Colonic mucosa (tissue), 4 donors: ENCODE data around the gene PPP3CA. TPM values are rescaled to one million over a fixed set of nuclear protein-coding genes. Genes with fewer than 3 reads are reported as not detected.

Source experiments
- DNase-seq: peaks from one replicate; pipeline ENCODE4 v3.0.0-alpha.2; 2020
- H3K27ac ChIP-seq: fragments of 200-600 bp; one replicate; pipeline ENCODE4 v1.8.0; 2021
- H3K27me3 ChIP-seq: fragments of 200-600 bp; one replicate; pipeline ENCODE4 v1.8.0; 2021
- H3K36me3 ChIP-seq: fragments of 200-600 bp; one replicate; pipeline ENCODE4 v1.8.0; 2021
- H3K4me1 ChIP-seq: fragments of 200-600 bp; one replicate; pipeline ENCODE4 v1.8.0; 2021; ENCODE audit warnings: mild to moderate bottlenecking
- H3K4me3 ChIP-seq: fragments of 200-600 bp; one replicate; pipeline ENCODE4 v1.8.0; 2021
- H3K9ac ChIP-seq, 2 donors: one replicate each; pipeline ENCODE4 v1.7.0; 2013; ENCODE audit warnings: control low read depth in 2 of 2, low read depth in 2 of 2, low read length in 2 of 2
- H3K9me3 ChIP-seq: fragments of 200-600 bp; one replicate; pipeline ENCODE4 v1.8.0; 2021
- intact Hi-C: fragments of 100-400 bp; cut with DNase I; formaldehyde crosslinking; loops from one replicate; pipeline ENCODE4 v1.14.1; 2022
- total RNA-seq, 2 donors: library from RNA; stranded (reverse); fragmentation: NEBNext Ultra II Directional in 1 of 2; extraction: Animal tissue kit (Norgen Biotek cat#: 25700) in 1 of 2; gene quantifications; one replicate each; pipeline ENCODE4 v1.2.1, GENCODE V29; 2021
- TF ChIP-seq, protein P1 (sequence below): fragments of 200-600 bp; IDR thresholded peaks from one replicate; pipeline ENCODE4 v1.8.0; 2022; ENCODE audit warnings: antibody characterized with exemption, mild to moderate bottlenecking
- donor health status: healthy.
- donor health status: DM: no; HTN: no; CAD: no.
- donor health status: DM: no; HTN: no; CAD: no.

PPP3CA gene
- total RNA-seq, 2 donors from 2014 or later = 34.5 to 43.9 TPM

DNA sequence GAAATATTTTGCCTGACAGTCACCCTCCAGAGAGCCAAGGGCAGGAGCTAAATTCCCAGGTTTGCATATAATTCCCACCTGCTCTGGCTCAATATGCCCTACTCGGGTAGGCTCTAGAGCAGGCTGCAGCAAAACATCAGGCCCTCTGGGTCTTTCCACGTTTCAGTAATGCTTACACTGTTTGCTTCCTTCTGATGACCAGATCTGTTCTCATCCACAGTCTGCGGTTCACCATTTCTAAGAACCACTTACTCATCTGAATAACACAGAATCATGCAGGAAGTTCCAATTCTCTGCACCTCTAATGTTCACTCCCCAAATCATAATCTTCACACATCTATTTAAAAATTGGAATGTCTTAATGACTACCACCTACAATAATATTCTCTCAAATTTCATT lies 141.4 kb downstream of the PPP3CA start:
- intact Hi-C loops = no loop called here
- TF ChIP-seq, protein P1, sequence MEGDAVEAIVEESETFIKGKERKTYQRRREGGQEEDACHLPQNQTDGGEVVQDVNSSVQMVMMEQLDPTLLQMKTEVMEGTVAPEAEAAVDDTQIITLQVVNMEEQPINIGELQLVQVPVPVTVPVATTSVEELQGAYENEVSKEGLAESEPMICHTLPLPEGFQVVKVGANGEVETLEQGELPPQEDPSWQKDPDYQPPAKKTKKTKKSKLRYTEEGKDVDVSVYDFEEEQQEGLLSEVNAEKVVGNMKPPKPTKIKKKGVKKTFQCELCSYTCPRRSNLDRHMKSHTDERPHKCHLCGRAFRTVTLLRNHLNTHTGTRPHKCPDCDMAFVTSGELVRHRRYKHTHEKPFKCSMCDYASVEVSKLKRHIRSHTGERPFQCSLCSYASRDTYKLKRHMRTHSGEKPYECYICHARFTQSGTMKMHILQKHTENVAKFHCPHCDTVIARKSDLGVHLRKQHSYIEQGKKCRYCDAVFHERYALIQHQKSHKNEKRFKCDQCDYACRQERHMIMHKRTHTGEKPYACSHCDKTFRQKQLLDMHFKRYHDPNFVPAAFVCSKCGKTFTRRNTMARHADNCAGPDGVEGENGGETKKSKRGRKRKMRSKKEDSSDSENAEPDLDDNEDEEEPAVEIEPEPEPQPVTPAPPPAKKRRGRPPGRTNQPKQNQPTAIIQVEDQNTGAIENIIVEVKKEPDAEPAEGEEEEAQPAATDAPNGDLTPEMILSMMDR = no peak
- Histone ChIP-seq H3K9ac (no peak overlapping the region), H3K36me3 (no peaks in the 10 kb centered on the region), H3K4me1 (no peaks in the 10 kb centered on the region), H3K27me3 (no peaks in the 10 kb centered on the region), H3K27ac (no peak overlapping the region), H3K4me3 (no peak overlapping the region), H3K9me3 (no peaks in the 10 kb centered on the region)
- DNase-seq = no peak

DNA sequence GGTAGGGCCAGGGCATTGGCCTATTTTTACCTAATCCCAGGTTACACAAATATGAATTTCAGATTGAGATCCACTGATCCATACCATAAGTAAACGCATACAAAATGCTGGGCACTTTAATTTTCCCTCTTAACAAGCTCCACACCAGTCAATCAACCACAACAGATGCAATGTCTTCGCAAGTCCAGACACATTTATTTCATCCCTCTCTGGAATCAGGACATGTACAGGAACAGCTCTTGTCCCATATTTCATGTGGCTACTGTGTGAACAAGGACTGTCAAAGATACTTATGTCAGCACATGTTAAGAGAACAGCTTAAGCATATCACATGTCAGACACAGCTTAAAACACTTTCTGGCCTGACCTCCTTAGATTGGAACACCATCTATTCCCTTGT lies 145.9 kb downstream of the PPP3CA start:
- no peak overlapping the region for H3K4me3 ChIP-seq
- no peak for DNase-seq
- no peaks in the 10 kb centered on the region for H3K9me3 ChIP-seq
- TF ChIP-seq, protein P1 = no peak
- H3K9ac ChIP-seq = no peak overlapping the region
- H3K27me3 ChIP-seq = no peaks in the 10 kb centered on the region
- no peaks in the 10 kb centered on the region for H3K4me1 ChIP-seq
- H3K36me3 ChIP-seq = no peaks in the 10 kb centered on the region
- H3K27ac ChIP-seq = no peak overlapping the region
- intact Hi-C loops = no loop called here

DNA sequence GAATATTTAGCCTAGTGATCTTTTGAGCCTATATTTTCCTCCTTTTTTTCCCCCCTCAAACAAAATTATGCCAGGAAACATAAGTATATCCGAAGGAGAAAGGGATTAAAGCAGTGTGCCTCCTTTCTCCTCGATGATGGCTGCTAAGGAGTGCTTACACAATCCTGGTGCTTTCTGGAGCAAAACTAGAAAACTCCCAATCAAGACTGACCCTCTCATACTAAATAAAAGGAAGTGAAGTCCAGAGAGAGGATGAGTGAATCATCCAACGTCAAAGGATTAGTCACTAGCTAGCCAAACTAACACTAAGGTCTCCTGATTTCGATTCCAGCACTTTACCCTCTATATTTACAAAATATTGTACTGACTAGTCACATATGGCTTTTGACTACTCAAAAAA lies 146.8 kb downstream of the PPP3CA start:
- no peaks in the 10 kb centered on the region for H3K36me3 ChIP-seq
- no peak overlapping the region for H3K4me3 ChIP-seq
- no peak for DNase-seq
- intact Hi-C loops = no loop called here
- H3K27ac ChIP-seq = no peak overlapping the region
- no peaks in the 10 kb centered on the region for H3K9me3 ChIP-seq
- H3K9ac ChIP-seq = no peak overlapping the region
- TF ChIP-seq, protein P1 = no peak
- H3K4me1 ChIP-seq = no peaks in the 10 kb centered on the region
- H3K27me3 ChIP-seq = no peaks in the 10 kb centered on the region

DNA sequence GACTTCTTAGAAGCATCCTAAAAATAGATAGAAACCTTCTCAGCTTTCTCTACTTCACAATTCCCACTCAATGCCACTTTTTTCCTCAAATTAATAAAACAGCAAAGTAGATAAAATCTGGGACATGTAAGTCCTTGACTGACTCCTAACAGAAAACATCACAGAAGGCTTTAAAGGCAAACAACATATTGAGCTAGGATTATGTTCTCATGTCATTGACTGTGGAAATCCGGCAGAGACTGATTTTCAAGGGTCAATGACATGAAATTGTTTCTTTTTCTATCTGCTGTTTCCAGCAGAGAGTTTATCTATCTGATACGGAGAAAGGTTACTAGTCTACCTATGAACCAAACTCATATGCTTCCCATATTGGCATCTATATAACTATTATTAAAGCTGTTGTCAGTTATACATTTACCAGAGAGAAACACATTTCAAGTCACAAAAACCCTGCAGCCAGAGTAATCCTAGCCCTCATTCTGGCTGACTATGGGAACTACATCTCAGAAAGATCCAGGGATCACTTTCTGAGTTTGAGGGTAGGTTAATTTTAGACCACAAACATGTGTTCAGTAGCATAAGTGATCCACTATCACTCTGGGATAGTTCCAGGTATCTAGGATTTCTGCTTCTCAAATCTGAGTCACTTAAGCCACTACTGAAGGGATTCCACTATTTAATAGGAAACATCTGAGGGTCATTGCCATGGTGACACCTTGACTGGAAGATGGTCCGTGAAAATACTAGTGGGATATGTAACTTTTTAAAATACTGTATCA lies 147.6 kb downstream of the PPP3CA start:
- intact Hi-C loops = no loop called here

DNA sequence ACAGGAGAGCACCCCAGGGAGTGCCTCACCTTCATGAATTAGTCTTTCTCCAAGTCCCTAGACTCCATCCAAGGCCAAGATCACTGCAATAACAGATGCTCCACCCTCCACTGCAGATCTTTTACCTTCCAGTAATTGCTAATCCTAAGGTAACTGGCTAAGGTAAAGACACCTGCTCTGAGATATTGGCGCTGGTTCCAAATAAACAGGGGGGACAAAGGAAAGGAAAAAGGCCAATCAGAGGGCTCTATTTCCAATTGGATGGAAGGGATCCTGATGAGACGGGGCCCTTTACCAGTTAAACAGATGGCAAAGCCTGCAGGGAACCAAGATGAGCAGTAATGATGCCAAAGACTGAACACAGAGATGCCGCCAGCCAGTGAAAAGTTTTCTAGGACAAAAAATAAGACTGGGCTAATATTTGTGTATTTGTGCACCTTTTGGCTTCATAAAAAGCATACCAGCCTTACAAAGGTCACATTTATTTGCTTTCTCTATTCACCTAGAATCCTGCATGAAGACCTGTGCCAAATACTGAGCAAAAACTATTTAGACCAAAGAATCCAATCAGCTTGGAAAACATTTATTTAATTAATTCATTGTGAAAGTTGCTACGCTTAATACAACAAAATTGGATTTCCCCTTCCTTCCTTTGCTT lies 148.5 kb downstream of the PPP3CA start:
- no peaks in the 10 kb centered on the region for H3K9me3 ChIP-seq
- H3K27me3 ChIP-seq = no peaks in the 10 kb centered on the region
- no peak for DNase-seq
- H3K36me3 ChIP-seq = no peaks in the 10 kb centered on the region
- no peak overlapping the region for H3K9ac ChIP-seq
- no peak overlapping the region for H3K4me3 ChIP-seq
- TF ChIP-seq, protein P1 = no peak
- no peak overlapping the region for H3K27ac ChIP-seq
- intact Hi-C loops = no loop called here
- no peaks in the 10 kb centered on the region for H3K4me1 ChIP-seq

More for the DNA sequence above, 147.6 kb downstream of the PPP3CA start:
- Histone ChIP-seq H3K36me3 (no peaks in the 10 kb centered on the region), H3K9ac (no peak overlapping the region), H3K4me3 (no peak overlapping the region), H3K4me1 (no peaks in the 10 kb centered on the region), H3K27me3 (no peaks in the 10 kb centered on the region), H3K27ac (no peak overlapping the region), H3K9me3 (no peaks in the 10 kb centered on the region)
- TF ChIP-seq, protein P1 = no peak
- no peak for DNase-seq
